Skeletal muscle tissue (tissue), 2 donors: ENCODE results near the gene SPRR1A. TPM values are rescaled to one million over a fixed set of nuclear protein-coding genes. Genes with fewer than 3 reads are reported as not detected.

ENCODE experiments used
- small RNA-seq: library from RNA; depleted of rRNA; stranded (forward); fragments of <200 nt; gene quantifications from one replicate; pipeline ENCODE3, GENCODE V24; 2014
- total RNA-seq: library from RNA; depleted of rRNA; stranded (reverse); fragments of >200 nt; gene quantifications from one replicate; pipeline ENCODE4 v1.2.3, GENCODE V29; 2014

Gene SPRR1A
- total RNA-seq, 1 donor from 2014 or later: not detected

Small RNA genes within 50 kb of the gene (small RNA-seq; reads per million reads assigned to genes)
- gene AL356867.1: not detected
- gene RF00322: not detected
- not detected for gene SPRR1A

Other genes starting within 250 kb of the SPRR1A start
- gene KPRP, start 226.1 kb upstream of the SPRR1A start, total RNA-seq: not detected
- gene LCE1F, start 208.9 kb upstream of the SPRR1A start, total RNA-seq: not detected
- not detected for gene LCE1E, start 197.8 kb upstream of the SPRR1A start, total RNA-seq
- gene LCE1D, start 187.4 kb upstream of the SPRR1A start, total RNA-seq: not detected
- not detected for gene LCE1C, start 177.4 kb upstream of the SPRR1A start, total RNA-seq
- not detected for gene LCE1B, start 172.1 kb upstream of the SPRR1A start, total RNA-seq
- not detected for gene LCE1A, start 156.6 kb upstream of the SPRR1A start, total RNA-seq
- not detected for gene LCE6A, start 141.2 kb upstream of the SPRR1A start, total RNA-seq
- gene LCE7A, start 124.1 kb upstream of the SPRR1A start, total RNA-seq: not detected
- not detected for gene SMCP, start 105.8 kb upstream of the SPRR1A start, total RNA-seq
- gene IVL, start 75.5 kb upstream of the SPRR1A start, total RNA-seq: not detected
- not detected for gene SPRR5, start 36.9 kb upstream of the SPRR1A start, total RNA-seq
- gene SPRR4, start 13.4 kb upstream of the SPRR1A start, total RNA-seq: not detected
- gene SPRR3, start 17.7 kb downstream of the SPRR1A start, total RNA-seq: not detected
- gene SPRR1B, start 47.1 kb downstream of the SPRR1A start, total RNA-seq: not detected
- gene SPRR2D, start 57.0 kb downstream of the SPRR1A start, total RNA-seq: not detected
- gene SPRR2A, start 73.4 kb downstream of the SPRR1A start, total RNA-seq: not detected
- gene SPRR2B, start 87.5 kb downstream of the SPRR1A start, total RNA-seq: not detected
- gene SPRR2E, start 110.4 kb downstream of the SPRR1A start, total RNA-seq: not detected
- not detected for gene SPRR2F, start 129.4 kb downstream of the SPRR1A start, total RNA-seq
- not detected for gene SPRR2G, start 166.8 kb downstream of the SPRR1A start, total RNA-seq
- not detected for gene LELP1, start 219.3 kb downstream of the SPRR1A start, total RNA-seq
- gene PRR9, start 233.5 kb downstream of the SPRR1A start, total RNA-seq: not detected